OCI-LY3 (cell line): ENCODE measurements around the gene GAK.

Source experiments
- CTCF ChIP-seq: fragments of 200-600, 300-600 bp; sonication (generic); IDR thresholded peaks from 2 replicates; pipeline ENCODE4 v1.5.1; 2014; ENCODE audit warnings: antibody characterized with exemption, low read length, low read depth
- EZH2phosphoT487 ChIP-seq: fragments of 200-600 bp; shearing (Covaris generic); IDR thresholded peaks from 2 replicates; pipeline ENCODE4 v1.6.1; 2018; ENCODE audit warnings: antibody characterized with exemption, mixed run types, low read depth

GRCh38 chr4:965048-965765 lies 33.1 kb upstream of the GAK start:
- no peak for TF ChIP-seq CTCF
- no peak for TF ChIP-seq EZH2phosphoT487
